Measurements from ENCODE around the gene TPRG1.

Gene TPRG1

DNA sequence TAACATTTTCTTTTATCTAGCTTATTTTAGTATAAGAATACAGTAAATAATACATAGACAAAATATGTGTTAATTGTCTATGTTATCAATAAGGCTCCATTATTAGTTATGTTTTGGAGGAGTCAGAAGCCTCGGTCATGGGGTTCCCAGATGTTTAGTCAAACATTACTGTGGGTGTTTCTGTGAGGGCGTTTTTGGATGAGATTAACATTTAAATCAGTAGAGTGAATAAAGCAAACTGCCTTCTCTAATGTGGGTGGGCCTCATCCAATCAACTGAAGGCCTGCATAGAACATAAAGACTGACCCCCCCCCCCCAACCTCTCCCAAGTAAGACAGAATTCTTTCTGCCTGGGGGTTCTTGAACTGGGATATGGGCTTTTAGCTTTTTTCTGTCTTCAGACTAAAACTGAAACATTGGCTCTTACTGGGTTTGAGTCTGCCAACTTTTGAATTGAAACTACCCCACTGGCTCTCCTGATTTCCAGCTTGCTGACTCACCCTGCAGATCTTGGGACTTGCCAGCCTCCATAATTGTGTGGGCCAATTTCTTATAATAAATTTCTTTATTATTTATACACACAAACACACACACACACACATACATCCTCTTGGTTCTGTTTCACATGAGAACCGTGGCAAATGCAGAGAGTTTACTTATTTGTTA is 192.0 kb downstream of the TPRG1 start:
- no peak for DNase-seq

DNA sequence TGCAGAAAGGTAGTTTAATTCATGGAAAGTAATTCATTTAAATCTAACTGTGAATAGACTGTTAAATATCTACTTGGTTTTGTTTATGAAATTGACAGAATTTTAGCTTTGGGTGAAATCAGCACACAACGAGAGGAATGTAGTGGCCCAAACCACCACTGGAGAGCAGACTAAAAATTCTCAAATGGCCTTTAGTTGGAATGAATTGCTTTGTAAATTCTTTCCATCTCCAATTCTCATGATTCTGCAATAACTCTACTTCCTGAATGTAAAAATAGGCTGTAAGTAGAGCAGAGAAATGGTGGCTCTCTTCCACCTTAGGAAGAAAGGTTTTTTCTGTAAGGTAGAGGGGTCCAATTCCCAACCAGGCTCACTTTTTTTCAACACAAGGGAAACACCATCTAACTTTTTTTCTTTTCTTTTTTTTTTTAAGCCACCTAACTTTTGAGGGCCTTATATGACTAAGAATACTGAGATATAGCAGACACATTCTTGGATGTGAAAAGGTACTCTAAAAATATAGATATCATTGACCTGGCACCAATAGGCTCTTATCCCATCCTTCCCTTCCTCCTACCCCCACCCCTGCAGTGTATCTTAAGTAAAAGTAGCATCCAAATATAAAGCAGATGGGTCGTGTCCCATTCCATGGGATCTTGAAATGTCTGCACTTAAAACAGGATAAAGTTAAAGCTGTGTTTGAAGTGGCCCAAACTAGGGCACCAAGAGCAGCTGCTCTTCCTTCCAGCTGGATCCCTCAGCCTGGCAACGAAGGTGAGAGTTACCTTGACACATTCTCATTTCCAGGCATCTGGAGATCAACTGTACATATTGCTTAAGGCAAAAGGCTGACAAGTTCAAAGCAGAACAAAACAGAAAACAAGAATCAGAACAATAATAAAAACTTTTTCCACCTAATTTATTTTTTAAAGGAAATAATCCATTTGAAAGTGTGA is 194.1 kb downstream of the TPRG1 start:
- DNase-seq: no peak

GRCh38 chr3:189368384-189368783 is 196.6 kb downstream of the TPRG1 start:
- DNase-seq: no peak

DNA sequence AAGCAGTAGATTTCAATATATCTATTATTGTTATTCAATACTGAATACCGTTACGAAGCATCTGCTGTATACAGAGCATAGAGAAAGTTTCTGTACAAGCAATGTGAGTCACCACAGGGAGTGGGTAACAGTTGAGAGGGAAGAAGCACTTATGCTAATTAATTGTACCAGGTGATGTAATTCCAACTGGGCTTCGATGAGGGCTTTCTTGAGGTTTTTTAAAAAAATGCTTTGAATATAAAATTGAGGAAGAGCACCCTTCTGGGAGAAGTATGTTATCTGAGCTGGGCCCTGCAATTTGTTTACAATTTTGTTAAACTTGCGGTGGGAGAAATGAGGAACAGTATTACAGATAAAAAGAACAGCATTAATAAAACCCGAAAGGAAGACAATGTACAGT is 197.9 kb downstream of the TPRG1 start:
- no peak for DNase-seq

- no peak for DNase-seq
Observed at GRCh38 chr3:189372243-189372642, 200.5 kb downstream of the TPRG1 start.

All from NCI-H1694 treated with DMSO at 0.1 percent for 48 hours (cell line).